ENCODE results near the gene DLD. TPM values are rescaled to one million over a fixed set of nuclear protein-coding genes. Genes with fewer than 3 reads are reported as not detected.

The DLD gene
- total and polyA plus RNA-seq, 8 donors: 61.1 to 80.2 (median 74.2) TPM

- no peaks in the 10 kb centered on the region for H3K9me3 ChIP-seq
- TF ChIP-seq CTCF (IDR thresholded peaks at IDR 0.05): no peak
- H3K4me1 ChIP-seq: peaks cover 0 to 6% of the 10 kb centered on the region in 2 donors
- H3K27ac ChIP-seq: peak overlapping the region in 1 of 2 donors; percentile 58
- peaks cover 0 to 49% of the 10 kb centered on the region in 2 donors for H3K36me3 ChIP-seq
- no peaks in the 10 kb centered on the region for H3K27me3 ChIP-seq
- ATAC-seq (no peak), DNase-seq (no peak)
- intact Hi-C loops (cut with DNase I): no loop called here
- H3K4me3 ChIP-seq: no peak overlapping the region
Measured at GRCh38 chr7:107937531-107937930, 46.5 kb downstream of the DLD start.

- peaks cover 0 to 6% of the 10 kb centered on the region in 2 donors for H3K4me1 ChIP-seq
- ATAC-seq (peak; percentile 21), DNase-seq (peak in 2 of 4 donors; percentile 30 to 35)
- peaks cover 0 to 42% of the 10 kb centered on the region in 2 donors for H3K36me3 ChIP-seq
- intact Hi-C loops (cut with DNase I): no loop called here
- no peak for TF ChIP-seq CTCF (IDR thresholded peaks at IDR 0.05)
- H3K9me3 ChIP-seq: no peaks in the 10 kb centered on the region
- H3K27me3 ChIP-seq: no peaks in the 10 kb centered on the region
- H3K27ac ChIP-seq: peak overlapping the region in 1 of 2 donors; percentile 58
- H3K4me3 ChIP-seq: no peak overlapping the region
Measured at GRCh38 chr7:107938456-107939250, 47.7 kb downstream of the DLD start.

GRCh38 chr7:107939573-107940489 lies 48.8 kb downstream of the DLD start:
- peak; percentile 42 for ATAC-seq
- H3K27me3 ChIP-seq: no peaks in the 10 kb centered on the region
- no peak overlapping the region for H3K4me3 ChIP-seq
- H3K4me1 ChIP-seq: peaks cover 0 to 6% of the 10 kb centered on the region in 2 donors
- H3K9me3 ChIP-seq: no peaks in the 10 kb centered on the region
- TF ChIP-seq CTCF (IDR thresholded peaks at IDR 0.05): no peak
- no peak for DNase-seq
- H3K36me3 ChIP-seq: peaks cover 0 to 44% of the 10 kb centered on the region in 2 donors
- intact Hi-C loops (cut with DNase I): no loop called here
- H3K27ac ChIP-seq: peak overlapping the region; percentile 20 to 58

- ATAC-seq (no peak), DNase-seq (no peak)
- Histone ChIP-seq H3K27me3 (no peaks in the 10 kb centered on the region), H3K9me3 (no peaks in the 10 kb centered on the region), H3K4me1 (peaks cover 0 to 6% of the 10 kb centered on the region in 2 donors), H3K4me3 (no peak overlapping the region), H3K36me3 (peaks cover 0 to 48% of the 10 kb centered on the region in 2 donors), H3K27ac (no peak overlapping the region)
- no peak for TF ChIP-seq CTCF (IDR thresholded peaks at IDR 0.05)
- intact Hi-C loops (cut with DNase I): no loop called here
Measured at GRCh38 chr7:107940951-107941350, 50.0 kb downstream of the DLD start.

- DNase-seq (no peak), ATAC-seq (no peak)
- intact Hi-C loops (cut with DNase I): no loop called here
- Histone ChIP-seq H3K36me3 (peaks cover 0 to 48% of the 10 kb centered on the region in 2 donors), H3K27ac (no peak overlapping the region), H3K27me3 (no peaks in the 10 kb centered on the region), H3K9me3 (no peaks in the 10 kb centered on the region), H3K4me3 (no peak overlapping the region), H3K4me1 (peaks cover 0 to under 1% of the 10 kb centered on the region in 2 donors)
- TF ChIP-seq CTCF (IDR thresholded peaks at IDR 0.05): no peak
Measured at GRCh38 chr7:107943018-107943417, 52.0 kb downstream of the DLD start.

Data from left lung (tissue), 10 donors.